ENCODE data around the gene SGK1.

DNA sequence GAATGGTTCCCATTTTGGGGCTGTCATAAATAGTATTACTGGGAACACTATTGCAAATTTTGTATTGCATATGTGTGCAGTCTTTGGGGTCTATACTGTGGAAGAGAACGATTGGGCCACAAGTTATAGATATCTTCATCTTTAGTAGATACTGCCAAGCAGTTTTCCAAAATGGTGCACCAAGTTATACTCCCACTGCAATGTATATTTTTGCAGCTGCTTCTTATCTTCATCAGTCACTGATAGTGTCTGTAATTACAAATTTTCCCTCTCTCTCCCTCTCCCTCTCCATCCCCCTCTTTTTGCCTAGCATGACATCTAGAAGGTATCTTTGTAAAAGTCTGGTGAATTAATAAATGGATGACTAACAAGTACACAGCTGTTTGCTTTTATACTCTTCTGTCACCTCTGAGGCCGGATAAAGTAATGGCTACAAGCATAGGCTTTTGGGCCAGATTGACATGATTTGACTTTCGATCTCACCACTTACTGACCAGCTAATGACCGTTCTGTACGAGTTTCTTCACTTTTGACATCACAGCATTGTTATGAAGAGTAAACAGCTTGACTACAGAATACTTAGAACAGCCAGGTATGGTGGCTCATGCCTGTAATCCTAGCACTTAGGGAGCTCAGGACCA, 152.2 kb downstream of the SGK1 start:
- TF ChIP-seq, protein P1, sequence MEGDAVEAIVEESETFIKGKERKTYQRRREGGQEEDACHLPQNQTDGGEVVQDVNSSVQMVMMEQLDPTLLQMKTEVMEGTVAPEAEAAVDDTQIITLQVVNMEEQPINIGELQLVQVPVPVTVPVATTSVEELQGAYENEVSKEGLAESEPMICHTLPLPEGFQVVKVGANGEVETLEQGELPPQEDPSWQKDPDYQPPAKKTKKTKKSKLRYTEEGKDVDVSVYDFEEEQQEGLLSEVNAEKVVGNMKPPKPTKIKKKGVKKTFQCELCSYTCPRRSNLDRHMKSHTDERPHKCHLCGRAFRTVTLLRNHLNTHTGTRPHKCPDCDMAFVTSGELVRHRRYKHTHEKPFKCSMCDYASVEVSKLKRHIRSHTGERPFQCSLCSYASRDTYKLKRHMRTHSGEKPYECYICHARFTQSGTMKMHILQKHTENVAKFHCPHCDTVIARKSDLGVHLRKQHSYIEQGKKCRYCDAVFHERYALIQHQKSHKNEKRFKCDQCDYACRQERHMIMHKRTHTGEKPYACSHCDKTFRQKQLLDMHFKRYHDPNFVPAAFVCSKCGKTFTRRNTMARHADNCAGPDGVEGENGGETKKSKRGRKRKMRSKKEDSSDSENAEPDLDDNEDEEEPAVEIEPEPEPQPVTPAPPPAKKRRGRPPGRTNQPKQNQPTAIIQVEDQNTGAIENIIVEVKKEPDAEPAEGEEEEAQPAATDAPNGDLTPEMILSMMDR (optimal IDR thresholded peaks at IDR 0.05 in 1 of 3, IDR thresholded peaks at IDR 0.05 in 1 of 3, conservative IDR thresholded peaks at IDR 0.05 in 1 of 3; ENCODE audit: extremely low read depth in 1 of 3, insufficient read depth in 2 of 3, low read length in 3 of 3): no peak
- no peak for TF ChIP-seq EZH2 (IDR thresholded peaks at IDR 0.05; ENCODE audit: low read length)

Data from keratinocyte (primary cell).